NCI-H2081 treated with DMSO at 0.1 percent for 48 hours (cell line): ENCODE results near the gene ARPP19.
"Not testable (repeated sequence)": the region's sequence is repeated elsewhere in the genome, so short reads cannot be mapped to it uniquely, and the experiment has no call there.

Experiments
- DNase-seq: peaks from one replicate; lab custom pipeline; 2025; lab: John Stamatoyannopoulos, UW

The ARPP19 gene

GRCh38 chr15:52551186-52551585 lies 17.6 kb downstream of the ARPP19 start:
- DNase-seq: not testable (repeated sequence)

GRCh38 chr15:52546031-52546751 lies 22.6 kb downstream of the ARPP19 start:
- DNase-seq: no peak

- DNase-seq: no peak
Measured at GRCh38 chr15:52540374-52541012, 28.3 kb downstream of the ARPP19 start.

GRCh38 chr15:52537459-52537858 lies 31.4 kb downstream of the ARPP19 start:
- DNase-seq: no peak

- DNase-seq: no peak
Measured at GRCh38 chr15:52532427-52532826, 36.4 kb downstream of the ARPP19 start.

GRCh38 chr15:52529940-52530339 lies 38.9 kb downstream of the ARPP19 start:
- no peak for DNase-seq

- no peak for DNase-seq
Measured at GRCh38 chr15:52529341-52529924, 39.4 kb downstream of the ARPP19 start.

GRCh38 chr15:52528564-52529340 lies 40.1 kb downstream of the ARPP19 start, which contains the start of gene MYO5A:
Gene MYO5A, minus strand, starts transcription at chr15:52528880. Its CDS starts 74 bp downstream, at chr15:52528806.
- DNase-seq: no peak

GRCh38 chr15:52527911-52528563 lies 40.8 kb downstream of the ARPP19 start:
- no peak for DNase-seq

- DNase-seq: no peak
Measured at GRCh38 chr15:52527196-52527910, 41.5 kb downstream of the ARPP19 start.

- DNase-seq: no peak
Measured at GRCh38 chr15:52524223-52525136, 44.4 kb downstream of the ARPP19 start.

- no peak for DNase-seq
Measured at GRCh38 chr15:52523647-52524046, 45.2 kb downstream of the ARPP19 start.

GRCh38 chr15:52523192-52523591 lies 45.6 kb downstream of the ARPP19 start:
- DNase-seq: no peak

- DNase-seq: no peak
Measured at GRCh38 chr15:52521682-52522081, 47.1 kb downstream of the ARPP19 start.

- DNase-seq: no peak
Measured at GRCh38 chr15:52520421-52520820, 48.4 kb downstream of the ARPP19 start.

GRCh38 chr15:52518487-52519371 lies 50.1 kb downstream of the ARPP19 start:
- no peak for DNase-seq

- DNase-seq: no peak
Measured at GRCh38 chr15:52517014-52517413, 51.8 kb downstream of the ARPP19 start.

GRCh38 chr15:52515343-52515742 lies 53.5 kb downstream of the ARPP19 start:
- no peak for DNase-seq

- no peak for DNase-seq
Measured at GRCh38 chr15:52514482-52514881, 54.3 kb downstream of the ARPP19 start.
